Measurements from ENCODE around the gene COL20A1.

Gene COL20A1

GRCh38 chr20:63348828-63349515 lies 56.0 kb downstream of the COL20A1 start:
- no peak for DNase-seq (ENCODE audit: low read depth in 2 of 2)

DNA sequence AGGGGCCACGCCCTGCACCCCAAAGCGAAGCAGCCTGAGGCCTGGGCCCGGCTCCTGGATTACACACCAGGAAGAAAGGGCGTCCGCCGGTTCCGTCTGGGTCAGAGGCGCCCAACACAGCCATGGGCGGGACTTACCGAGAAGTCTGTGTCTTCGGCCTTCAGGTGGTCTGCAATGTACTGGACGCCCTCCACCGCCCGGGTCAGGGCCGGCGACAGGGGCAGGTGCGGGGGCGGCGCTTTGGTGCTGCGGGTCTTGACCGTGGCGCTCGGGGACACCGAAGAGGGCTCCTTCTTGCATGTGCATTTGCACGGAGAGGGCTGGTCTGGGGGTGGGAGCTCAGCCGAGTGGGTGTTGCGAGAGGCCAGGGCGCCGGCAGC lies 56.5 kb downstream of the COL20A1 start:
- no peak for DNase-seq (ENCODE audit: low read depth in 2 of 2)

DNA sequence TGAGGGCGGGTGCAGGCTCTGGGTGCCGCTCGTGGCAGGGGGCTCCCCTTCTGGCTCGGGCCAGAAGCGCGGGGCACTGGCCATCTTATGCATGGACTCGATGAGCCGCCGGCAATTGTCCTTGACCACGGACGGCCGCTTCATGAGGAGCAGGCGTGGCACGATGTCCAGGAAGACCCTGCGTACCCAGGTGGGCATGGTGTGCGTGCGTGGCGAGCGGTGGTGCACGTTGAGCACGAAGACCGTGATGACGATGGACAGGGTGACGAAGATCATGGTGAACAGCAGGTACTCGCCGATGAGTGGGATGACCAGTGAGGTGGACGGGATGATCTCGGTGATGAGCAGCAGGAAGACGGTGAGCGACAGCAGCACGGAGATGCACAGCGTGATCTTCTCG lies 57.2 kb downstream of the COL20A1 start:
- DNase-seq (ENCODE audit: low read depth in 2 of 2): no peak

DNA sequence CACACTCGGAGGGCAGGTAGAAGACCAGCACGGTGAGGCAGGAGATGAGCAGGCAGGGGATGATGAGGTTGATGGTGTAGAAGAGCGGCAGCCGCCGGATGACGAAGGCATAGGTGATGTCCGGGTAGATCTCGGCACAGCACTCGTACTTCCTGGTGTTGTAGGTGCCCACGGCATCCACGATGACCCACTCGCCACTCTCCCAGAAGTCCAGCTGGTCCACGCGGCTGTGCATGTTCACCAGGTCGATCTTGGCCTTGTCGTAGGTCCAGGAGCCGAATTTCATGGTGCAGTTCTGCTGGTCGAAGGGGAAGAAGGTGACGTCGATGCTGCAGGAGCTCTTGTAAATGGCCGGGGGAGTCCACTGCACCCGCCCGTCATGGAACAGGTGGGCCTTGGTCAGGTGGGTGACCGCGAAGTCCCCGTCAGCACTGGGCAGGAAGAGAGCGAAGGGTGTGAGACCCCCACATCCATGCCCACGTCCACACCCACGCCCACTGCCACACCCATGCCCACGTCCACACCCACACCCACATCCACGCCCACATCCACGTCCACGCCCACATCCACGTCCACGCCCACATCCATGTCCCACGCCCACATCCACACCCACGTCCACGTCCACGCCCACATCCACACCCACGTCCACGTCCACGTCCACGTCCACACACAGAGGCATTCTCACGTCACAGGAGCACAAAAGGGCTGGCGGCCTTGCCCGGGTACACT lies 57.8 kb downstream of the COL20A1 start:
- DNase-seq (ENCODE audit: low read depth in 2 of 2): no peak

DNA sequence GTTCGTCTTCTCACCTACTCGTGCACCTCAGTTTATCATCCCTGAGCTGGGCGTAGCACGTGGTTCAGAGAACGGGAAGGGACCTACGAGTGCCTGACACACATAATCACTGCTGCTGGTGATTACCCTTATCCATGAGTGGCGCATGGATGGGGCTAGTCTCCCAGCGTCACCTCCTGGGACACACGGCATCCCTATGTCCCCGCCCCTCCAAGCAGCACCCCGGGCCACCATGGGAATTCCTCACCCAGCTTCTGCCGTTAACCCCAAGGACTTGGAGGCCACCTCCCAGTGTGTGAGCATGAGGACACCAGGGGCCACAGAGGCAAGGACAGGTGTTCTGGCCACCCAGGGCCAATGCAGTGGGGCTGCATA lies 58.3 kb downstream of the COL20A1 start:
- DNase-seq (ENCODE audit: low read depth in 2 of 2): no peak

- no peak for DNase-seq (ENCODE audit: low read depth in 2 of 2)
Measured at GRCh38 chr20:63351811-63352591, 59.0 kb downstream of the COL20A1 start.

GRCh38 chr20:63352811-63353221 lies 59.8 kb downstream of the COL20A1 start:
- DNase-seq (ENCODE audit: low read depth in 2 of 2): no peak

DNA sequence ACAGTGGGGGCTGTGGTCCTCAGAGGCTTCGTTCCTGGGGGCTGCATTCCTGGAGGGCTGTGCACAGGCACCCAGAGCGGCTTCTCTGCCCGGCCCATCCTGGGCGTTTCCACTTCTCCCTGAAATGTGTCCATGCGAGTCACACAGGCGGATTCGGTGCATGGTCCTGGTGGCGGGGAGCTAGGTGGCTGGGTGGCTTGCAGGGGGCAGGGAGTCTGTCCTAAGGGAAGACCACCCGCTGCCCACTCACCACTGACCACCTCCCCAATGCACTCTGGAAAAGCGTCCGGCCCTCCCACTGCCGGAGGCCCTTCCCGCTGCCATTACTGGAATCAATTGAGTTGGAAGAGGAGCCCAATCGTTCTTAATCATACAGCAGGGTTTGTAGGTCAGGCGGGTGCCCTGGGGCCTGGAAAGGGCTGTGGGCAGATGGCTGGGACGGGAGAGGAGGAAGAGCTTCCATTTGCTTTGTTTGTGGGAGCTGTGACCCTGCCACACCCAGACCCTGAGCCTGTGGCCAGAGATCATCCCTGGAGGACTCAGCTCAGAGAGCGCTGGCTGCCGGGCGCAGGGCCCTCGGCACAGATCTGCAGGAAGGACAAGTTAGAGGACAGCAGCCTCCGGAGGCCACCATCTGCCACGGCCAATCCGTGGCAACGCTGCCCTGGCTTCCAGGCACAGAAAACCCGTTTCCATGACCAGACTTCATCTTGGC lies 61.8 kb downstream of the COL20A1 start:
- no peak for DNase-seq (ENCODE audit: low read depth in 2 of 2)

- DNase-seq (ENCODE audit: low read depth in 2 of 2): no peak
Measured at GRCh38 chr20:63355781-63356295, 62.9 kb downstream of the COL20A1 start.

DNA sequence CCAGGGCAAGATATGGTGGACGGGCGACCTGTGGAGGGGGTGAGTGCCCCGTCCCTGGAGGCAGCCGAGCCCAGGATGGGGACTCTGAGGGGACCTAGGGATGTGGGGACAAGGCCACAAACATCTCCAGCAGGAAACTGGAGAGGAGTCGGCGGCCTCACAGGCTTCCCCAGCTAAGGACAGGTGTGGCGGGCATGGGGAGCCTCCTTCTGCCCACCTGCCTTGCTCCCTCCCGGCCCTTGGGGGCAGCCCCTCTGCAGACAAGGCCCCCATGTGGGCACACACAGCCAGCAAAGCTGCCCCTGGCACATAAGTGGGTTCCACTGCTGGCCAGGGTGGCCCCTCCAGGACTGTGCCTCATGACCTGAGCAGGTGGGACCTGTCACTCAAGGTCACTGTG lies 63.5 kb downstream of the COL20A1 start:
- DNase-seq (ENCODE audit: low read depth in 2 of 2): no peak

DNA sequence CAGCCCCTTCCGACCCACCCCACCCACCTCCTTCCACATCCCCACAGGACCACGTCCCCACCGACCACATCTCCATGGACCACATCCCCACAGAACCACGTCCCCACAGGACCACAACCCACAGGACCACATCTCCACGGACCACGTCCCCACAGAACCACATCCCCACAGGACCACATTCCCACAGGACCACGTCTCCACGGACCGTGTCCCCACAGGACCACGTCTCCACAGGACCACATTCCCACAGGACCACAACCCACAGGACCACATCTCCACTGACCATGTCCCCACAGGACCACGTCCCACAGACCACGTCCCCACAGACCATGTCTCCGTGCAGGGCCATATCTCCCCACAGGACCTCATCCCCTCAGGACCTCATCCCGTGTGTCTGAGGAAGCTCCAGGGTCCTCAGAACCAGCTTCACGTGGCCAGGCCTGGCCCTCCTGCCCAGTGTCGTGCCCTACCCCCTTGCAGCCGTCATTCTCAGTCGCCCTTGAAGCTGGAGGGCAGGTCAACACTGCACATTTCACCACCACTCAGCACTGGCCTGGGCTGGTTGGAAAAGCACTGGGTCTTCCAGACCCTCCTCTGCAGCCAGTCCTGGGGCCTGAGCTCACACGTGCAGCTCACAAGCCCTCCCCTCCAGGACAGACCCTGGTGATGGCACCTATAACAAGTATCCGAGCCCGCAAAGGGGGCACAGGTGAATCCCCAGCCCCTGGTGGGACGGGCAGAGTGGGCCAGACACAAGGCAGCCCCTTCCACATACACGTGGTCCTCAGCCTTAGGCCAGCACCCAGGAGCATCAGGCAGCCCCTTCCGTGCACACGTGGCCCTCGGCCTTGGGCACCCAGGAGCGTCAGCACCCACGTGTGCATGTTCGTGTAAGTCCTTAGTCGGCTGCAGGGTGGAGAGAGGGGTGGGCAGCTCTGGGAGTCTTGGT lies 64.2 kb downstream of the COL20A1 start:
- no peak for DNase-seq (ENCODE audit: low read depth in 2 of 2)

- no peak for DNase-seq (ENCODE audit: low read depth in 2 of 2)
Measured at GRCh38 chr20:63357921-63358905, 65.2 kb downstream of the COL20A1 start.

GRCh38 chr20:63359164-63359934 lies 66.4 kb downstream of the COL20A1 start:
- DNase-seq (ENCODE audit: low read depth in 2 of 2): no peak

GRCh38 chr20:63359937-63360849 lies 67.2 kb downstream of the COL20A1 start:
- no peak for DNase-seq (ENCODE audit: low read depth in 2 of 2)

DNA sequence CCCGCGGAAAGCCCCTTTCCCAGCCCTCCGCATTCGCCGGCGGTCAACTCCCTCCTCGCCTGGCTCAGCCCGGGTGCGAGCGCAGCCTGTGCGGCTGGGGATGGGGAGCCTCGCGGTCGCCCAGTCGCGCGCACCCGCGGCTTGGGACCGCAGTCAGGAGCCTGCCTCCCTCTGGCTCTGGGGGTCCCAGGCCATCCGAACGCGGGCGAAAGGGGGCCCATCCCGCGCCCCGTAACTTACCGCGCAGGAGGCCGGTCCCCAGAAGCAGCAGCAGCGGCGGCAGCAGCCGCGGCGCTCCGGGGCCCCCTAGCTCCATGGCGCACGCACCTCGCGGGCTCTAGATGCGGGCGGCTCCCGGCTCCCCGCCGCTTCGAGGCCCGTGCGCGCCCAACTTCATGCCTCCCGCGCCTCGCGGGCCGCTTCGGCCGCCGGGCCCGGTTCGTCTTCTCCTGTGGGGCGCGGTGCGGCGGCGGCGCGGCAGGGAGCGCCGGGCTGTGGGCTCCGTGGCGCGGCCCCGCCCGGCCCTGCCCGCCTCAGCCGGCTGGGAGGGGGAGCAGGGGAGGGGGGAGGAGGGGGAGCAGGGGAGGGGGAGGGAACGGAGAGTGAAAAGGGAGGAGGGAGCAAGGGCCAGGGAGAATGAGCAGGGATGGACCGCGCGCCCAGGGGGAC lies 68.0 kb downstream of the COL20A1 start, which contains the start of gene CHRNA4:
CHRNA4 (minus strand) TSS at position 500 of the 669 bp plus-strand sequence; CDS start at position 316, 184 bp downstream.
- no peak for DNase-seq (ENCODE audit: low read depth in 2 of 2)

DNA sequence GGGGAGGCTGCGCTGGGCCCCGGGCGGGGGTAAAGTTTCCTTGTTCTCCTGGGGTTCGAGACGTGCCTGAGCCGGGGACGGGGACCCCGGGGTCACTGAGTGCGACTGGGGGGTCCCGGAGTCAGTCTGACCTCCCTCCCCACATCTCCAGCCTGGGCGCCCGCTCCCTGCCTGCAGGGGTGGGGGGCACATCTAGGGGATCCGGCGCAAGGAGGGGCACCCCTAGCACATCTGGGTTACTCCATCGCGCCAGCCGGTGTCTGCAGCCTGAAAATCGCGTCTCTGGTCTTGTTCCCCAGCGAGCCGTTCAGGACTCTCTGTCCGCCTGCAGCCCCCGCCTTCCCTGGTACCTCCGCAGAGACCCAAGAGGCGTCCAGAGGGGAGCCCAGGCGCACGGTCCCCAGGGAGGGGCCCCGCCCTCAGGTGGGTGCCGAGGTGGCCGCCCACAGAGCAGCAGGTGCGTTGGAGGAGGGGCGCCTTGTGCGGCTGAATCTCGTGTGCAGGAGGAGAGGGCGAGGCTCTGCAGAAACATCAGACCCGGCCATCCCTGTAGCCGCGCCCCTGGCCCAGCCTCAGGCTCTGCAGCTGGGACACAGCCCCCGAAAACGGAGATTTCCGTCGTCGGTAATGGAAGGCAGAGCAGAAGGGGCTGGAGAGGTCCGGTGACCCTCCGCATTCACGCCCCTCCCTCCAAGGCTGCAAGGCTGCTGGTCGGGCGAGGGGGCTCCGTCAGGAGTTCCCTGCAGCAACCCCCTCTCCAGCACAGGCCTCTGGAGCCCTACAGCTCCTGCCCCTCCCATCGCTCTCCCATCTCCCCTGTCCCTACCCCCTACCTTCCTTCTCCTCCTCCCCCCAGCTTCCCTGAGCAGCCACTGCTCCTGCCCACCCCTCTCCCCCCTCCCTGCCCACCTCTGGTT lies 68.8 kb downstream of the COL20A1 start:
- DNase-seq (ENCODE audit: low read depth in 2 of 2): no peak

Measured in activated CD4-positive, alpha-beta T cell treated with anti-CD3 and anti-CD28 coated beads for 24 hours (primary cell).